ENCODE measurements around the gene PRLR. TPM values are rescaled to one million over a fixed set of nuclear protein-coding genes. Genes with fewer than 3 reads are reported as not detected.

PRLR gene
- total and polyA plus RNA-seq, 2 of the 8 experiments (the other 6 are each of a cell fraction or from before 2014, with no cell fraction given), result 0.53 to 2.5 TPM

DNA sequence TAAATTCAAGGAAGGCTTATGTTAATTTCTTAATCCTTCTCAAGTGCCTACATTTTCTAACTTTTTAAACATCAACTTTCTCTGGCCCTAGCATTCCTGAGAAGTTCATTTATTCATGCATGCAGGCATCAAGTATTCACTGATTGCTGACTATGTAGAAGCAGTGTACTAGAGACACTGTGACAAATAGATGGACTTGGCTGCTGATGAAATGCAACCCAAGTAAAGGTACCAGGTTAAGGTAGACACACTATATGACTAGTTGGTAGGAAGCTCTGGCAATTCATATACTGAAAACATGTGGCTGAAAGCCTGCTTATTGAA lies 66.6 kb downstream of the PRLR start (continued):
- TF ChIP-seq, protein P1, sequence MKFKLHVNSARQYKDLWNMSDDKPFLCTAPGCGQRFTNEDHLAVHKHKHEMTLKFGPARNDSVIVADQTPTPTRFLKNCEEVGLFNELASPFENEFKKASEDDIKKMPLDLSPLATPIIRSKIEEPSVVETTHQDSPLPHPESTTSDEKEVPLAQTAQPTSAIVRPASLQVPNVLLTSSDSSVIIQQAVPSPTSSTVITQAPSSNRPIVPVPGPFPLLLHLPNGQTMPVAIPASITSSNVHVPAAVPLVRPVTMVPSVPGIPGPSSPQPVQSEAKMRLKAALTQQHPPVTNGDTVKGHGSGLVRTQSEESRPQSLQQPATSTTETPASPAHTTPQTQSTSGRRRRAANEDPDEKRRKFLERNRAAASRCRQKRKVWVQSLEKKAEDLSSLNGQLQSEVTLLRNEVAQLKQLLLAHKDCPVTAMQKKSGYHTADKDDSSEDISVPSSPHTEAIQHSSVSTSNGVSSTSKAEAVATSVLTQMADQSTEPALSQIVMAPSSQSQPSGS (IDR thresholded peaks at IDR 0.05; ENCODE audit: low read length), result no peak
- TF ChIP-seq MAFK (IDR thresholded peaks at IDR 0.05; ENCODE audit: low read depth, low read length), result no peak
- no peak for TF ChIP-seq KDM4A (IDR thresholded peaks at IDR 0.05; ENCODE audit: low read depth, low read length, severe bottlenecking)
